HepG2 (cell line): ENCODE data around the gene ZFYVE28. TPM values are rescaled to one million over a fixed set of nuclear protein-coding genes. Genes with fewer than 3 reads are reported as not detected.
A peak's percentile ranks its signal among the peaks of the same experiment; 100 is the strongest.

Experiments used
- CSRNP1 ChIP-seq: sonication (generic); formaldehyde crosslinking; IDR thresholded peaks from 2 replicates; pipeline ENCODE4 v1.8.1; 2023; ENCODE audit warnings: mild to moderate bottlenecking, missing genetic modification reagents
- E2F1 ChIP-seq: sonication (generic); formaldehyde crosslinking; IDR thresholded peaks from 2 replicates; pipeline ENCODE4 v1.5.0; 2020; ENCODE audit warnings: missing genetic modification reagents
- IKZF1 ChIP-seq: fragments of 450-650 bp; IDR thresholded peaks from 2 replicates; pipeline ENCODE4 v1.7.1; 2016
- IRX3 ChIP-seq: sonication (generic); formaldehyde crosslinking; IDR thresholded peaks from 2 replicates; pipeline ENCODE4 v1.8.1; 2023; ENCODE audit warnings: mild to moderate bottlenecking, low read depth, missing genetic modification reagents, borderline replicate concordance
- MXD1 ChIP-seq: sonication (generic); formaldehyde crosslinking; IDR thresholded peaks from 2 replicates; pipeline ENCODE4 v1.4.0; 2020; ENCODE audit warnings: mild to moderate bottlenecking, missing genetic modification reagents
- NR2C2 ChIP-seq: sonication (generic); formaldehyde crosslinking; IDR thresholded peaks from 2 replicates; pipeline ENCODE4 v1.4.0; 2020; ENCODE audit warnings: missing genetic modification reagents, mild to moderate bottlenecking, moderate library complexity, borderline replicate concordance
- RCOR2 ChIP-seq: IDR thresholded peaks from 2 replicates; pipeline ENCODE4 v1.6.1; 2016; ENCODE audit warnings: missing biosample characterization, missing genetic modification reagents
- SAP130 ChIP-seq: IDR thresholded peaks from 2 replicates; pipeline ENCODE4 v1.6.1; 2016; ENCODE audit warnings: low read depth
- SP5 ChIP-seq: IDR thresholded peaks from 2 replicates; pipeline ENCODE4 v1.6.1; 2016; ENCODE audit warnings: low read depth, borderline replicate concordance
- TAF1 ChIP-seq: sonication (generic); formaldehyde crosslinking; IDR thresholded peaks from 2 replicates; pipeline ENCODE4 v1.4.0; 2020; ENCODE audit warnings: missing genetic modification reagents
- YEATS2 ChIP-seq: sonication (generic); formaldehyde crosslinking; IDR thresholded peaks from 2 replicates; pipeline ENCODE4 v1.4.0; 2020; ENCODE audit warnings: missing genetic modification reagents, borderline replicate concordance
- YEATS4 ChIP-seq: sonication (generic); formaldehyde crosslinking; IDR thresholded peaks from 2 replicates; pipeline ENCODE4 v1.4.0; 2020; ENCODE audit warnings: missing genetic modification reagents, borderline replicate concordance
- ZNF235 ChIP-seq: sonication (generic); formaldehyde crosslinking; IDR thresholded peaks from 2 replicates; pipeline ENCODE4 v1.8.1; 2023; ENCODE audit warnings: mild to moderate bottlenecking, missing genetic modification reagents, borderline replicate concordance
- ZSCAN21 ChIP-seq: sonication (generic); formaldehyde crosslinking; IDR thresholded peaks from 2 replicates; pipeline ENCODE4 v1.8.0; 2022; ENCODE audit warnings: mild to moderate bottlenecking, missing genetic modification reagents, moderate library complexity, borderline replicate concordance
- polyA plus RNA-seq, 8 experiments: library from polyadenylated mRNA; depleted of rRNA in 3 of 8; stranded (reverse) in 7 of 8; unstranded in 1 of 8; fragments of >200 nt; fragmentation: Illumina TruSeq in 4 of 8; extraction: Trizol in 4 of 8; gene quantifications; 2 replicates each; pipeline versions ENCODE4 v1.2.1 to v1.2.3, GENCODE V29; 2011 to 2016; ENCODE audit warnings: low read depth in 4 of 8, missing spikeins in 1 of 8, mixed read lengths in 1 of 8; ENCODE audit not compliant: insufficient read depth in 1 of 8
- total RNA-seq, 5 experiments: library from RNA; depleted of rRNA; stranded (reverse); fragments of >200 nt; fragmentation: Illumina TruSeq; extraction: Trizol; gene quantifications; 2 replicates each; pipeline ENCODE4 v1.2.3, GENCODE V29; 2016; ENCODE audit warnings: low read depth in 1 of 5
- TF ChIP-seq, protein P1 (sequence below): sonication (generic); formaldehyde crosslinking; IDR thresholded peaks from 2 replicates; pipeline ENCODE4 v1.4.0; 2020; ENCODE audit warnings: mild to moderate bottlenecking, missing genetic modification reagents
- TF ChIP-seq, protein P2 (sequence below): sonication (generic); formaldehyde crosslinking; IDR thresholded peaks from 2 replicates; pipeline ENCODE4 v1.8.1; 2023; ENCODE audit warnings: mild to moderate bottlenecking, moderate library complexity, missing genetic modification reagents
- TF ChIP-seq, protein P3 (sequence below): sonication (generic); formaldehyde crosslinking; IDR thresholded peaks from 2 replicates; pipeline ENCODE4 v1.4.0; 2020; ENCODE audit warnings: missing genetic modification reagents, low read depth, mild to moderate bottlenecking, borderline replicate concordance

Gene ZFYVE28
- total and polyA plus RNA-seq, 2 of the 13 experiments (the other 11 are each of a cell fraction or from before 2014, with no cell fraction given): 0.12 to 0.22 TPM

GRCh38 chr4:2418650-2419571 lies 466 bp upstream of the ZFYVE28 start, which contains the start of gene CFAP99 (continued):
- TF ChIP-seq, protein P1, sequence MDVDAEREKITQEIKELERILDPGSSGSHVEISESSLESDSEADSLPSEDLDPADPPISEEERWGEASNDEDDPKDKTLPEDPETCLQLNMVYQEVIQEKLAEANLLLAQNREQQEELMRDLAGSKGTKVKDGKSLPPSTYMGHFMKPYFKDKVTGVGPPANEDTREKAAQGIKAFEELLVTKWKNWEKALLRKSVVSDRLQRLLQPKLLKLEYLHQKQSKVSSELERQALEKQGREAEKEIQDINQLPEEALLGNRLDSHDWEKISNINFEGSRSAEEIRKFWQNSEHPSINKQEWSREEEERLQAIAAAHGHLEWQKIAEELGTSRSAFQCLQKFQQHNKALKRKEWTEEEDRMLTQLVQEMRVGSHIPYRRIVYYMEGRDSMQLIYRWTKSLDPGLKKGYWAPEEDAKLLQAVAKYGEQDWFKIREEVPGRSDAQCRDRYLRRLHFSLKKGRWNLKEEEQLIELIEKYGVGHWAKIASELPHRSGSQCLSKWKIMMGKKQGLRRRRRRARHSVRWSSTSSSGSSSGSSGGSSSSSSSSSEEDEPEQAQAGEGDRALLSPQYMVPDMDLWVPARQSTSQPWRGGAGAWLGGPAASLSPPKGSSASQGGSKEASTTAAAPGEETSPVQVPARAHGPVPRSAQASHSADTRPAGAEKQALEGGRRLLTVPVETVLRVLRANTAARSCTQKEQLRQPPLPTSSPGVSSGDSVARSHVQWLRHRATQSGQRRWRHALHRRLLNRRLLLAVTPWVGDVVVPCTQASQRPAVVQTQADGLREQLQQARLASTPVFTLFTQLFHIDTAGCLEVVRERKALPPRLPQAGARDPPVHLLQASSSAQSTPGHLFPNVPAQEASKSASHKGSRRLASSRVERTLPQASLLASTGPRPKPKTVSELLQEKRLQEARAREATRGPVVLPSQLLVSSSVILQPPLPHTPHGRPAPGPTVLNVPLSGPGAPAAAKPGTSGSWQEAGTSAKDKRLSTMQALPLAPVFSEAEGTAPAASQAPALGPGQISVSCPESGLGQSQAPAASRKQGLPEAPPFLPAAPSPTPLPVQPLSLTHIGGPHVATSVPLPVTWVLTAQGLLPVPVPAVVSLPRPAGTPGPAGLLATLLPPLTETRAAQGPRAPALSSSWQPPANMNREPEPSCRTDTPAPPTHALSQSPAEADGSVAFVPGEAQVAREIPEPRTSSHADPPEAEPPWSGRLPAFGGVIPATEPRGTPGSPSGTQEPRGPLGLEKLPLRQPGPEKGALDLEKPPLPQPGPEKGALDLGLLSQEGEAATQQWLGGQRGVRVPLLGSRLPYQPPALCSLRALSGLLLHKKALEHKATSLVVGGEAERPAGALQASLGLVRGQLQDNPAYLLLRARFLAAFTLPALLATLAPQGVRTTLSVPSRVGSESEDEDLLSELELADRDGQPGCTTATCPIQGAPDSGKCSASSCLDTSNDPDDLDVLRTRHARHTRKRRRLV (CRISPR knock-in tag): no peak
- TF ChIP-seq CSRNP1 (CRISPR knock-in tag): 0 out of 2 replicates have a peak, but pooled peaks have one; percentile 21
- no peak for TF ChIP-seq SP5 (CRISPR knock-in tag)
- peak; percentile 77 for TF ChIP-seq NR2C2 (CRISPR knock-in tag)
- TF ChIP-seq, protein P2, sequence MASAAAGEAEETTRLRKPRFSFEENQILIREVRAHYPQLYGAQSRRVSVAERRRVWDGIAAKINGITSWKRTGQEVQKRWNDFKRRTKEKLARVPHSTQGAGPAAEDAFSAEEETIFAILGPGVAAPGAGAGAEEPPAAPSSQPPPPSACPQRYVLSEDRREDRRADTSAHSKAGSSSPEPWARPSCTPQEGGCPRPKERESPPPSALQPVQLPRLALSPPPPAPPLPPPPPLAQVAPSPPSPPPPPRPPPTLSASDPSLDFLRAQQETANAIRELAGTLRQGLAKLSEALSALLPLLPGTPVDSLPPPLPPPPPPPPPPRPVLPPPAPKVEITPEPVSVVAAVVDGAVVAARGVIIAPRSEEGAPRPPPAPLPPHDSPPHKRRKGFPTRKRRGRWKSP: 0 out of 2 replicates have a peak, but pooled peaks have one; percentile 33
- TF ChIP-seq ZNF235 (CRISPR knock-in tag): no peak
- 0 out of 2 replicates have a peak, but pooled peaks have one; percentile 25 for TF ChIP-seq YEATS4 (CRISPR knock-in tag)
- no peak for TF ChIP-seq IRX3 (CRISPR knock-in tag)
- TF ChIP-seq YEATS2 (CRISPR knock-in tag): peak; percentile 21; the same call in 1 of the 2 replicates
- no peak for TF ChIP-seq ZSCAN21 (CRISPR knock-in tag)
- TF ChIP-seq E2F1 (CRISPR knock-in tag): peak; percentile 62; the same call in 1 of the 2 replicates
- TF ChIP-seq RCOR2 (CRISPR knock-in tag): no peak
- peak; percentile 4; the same call in 1 of the 2 replicates for TF ChIP-seq TAF1
- TF ChIP-seq, protein P3, sequence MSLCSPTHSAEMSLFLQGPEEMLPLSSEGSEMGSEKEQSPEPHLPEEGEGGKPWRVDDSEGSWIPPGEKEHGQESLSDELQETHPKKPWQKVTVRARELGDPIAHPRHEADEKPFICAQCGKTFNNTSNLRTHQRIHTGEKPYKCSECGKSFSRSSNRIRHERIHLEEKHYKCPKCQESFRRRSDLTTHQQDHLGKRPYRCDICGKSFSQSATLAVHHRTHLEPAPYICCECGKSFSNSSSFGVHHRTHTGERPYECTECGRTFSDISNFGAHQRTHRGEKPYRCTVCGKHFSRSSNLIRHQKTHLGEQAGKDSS (CRISPR knock-in tag): no peak
- no peak for TF ChIP-seq MXD1
- no peak for TF ChIP-seq IKZF1
- TF ChIP-seq SAP130 (CRISPR knock-in tag): peak; percentile 91
